ENCODE results near the gene MCFD2.

Gene MCFD2

GRCh38 chr2:46915281-46915810 is at the start of gene MCFD2:
TSS of gene MCFD2 (minus strand) at chr2:46915806. CDS start at chr2:46909171, 6,635 bp downstream.
- no peak for DNase-seq

DNA sequence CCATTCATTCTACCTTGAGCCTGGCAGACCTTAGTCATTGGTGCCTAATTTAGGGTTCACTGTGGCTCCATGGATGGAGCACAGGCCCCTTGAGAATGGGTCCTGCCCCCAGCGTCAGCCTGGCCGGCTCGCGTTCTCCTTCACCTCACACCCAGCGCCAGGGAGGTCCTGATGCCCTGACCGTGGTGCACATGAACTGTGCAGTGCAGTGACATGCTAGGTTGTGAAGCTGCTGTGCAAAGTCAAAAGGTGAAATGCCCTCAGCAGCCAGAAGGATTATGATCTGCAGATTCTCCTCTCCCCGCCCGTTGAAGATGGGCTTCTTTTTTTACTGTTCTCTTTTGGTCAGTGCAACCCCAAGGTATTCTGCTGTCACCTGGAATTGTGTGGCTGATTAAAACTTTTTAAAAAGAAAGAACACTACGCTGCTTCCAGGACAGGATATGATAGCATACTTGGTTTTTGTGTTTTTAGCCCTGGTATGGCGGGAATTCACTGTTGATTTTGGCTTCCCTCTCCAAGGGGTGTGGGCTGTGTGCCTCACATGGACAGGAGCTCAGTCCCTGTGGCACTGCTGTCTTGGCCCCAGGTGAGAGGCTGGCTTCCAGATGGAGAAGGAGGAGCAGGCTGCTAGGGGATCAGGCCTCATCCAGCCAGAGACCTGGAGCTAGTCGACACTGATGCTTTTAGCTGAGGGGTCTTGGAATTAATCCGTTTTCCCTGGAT is 49.4 kb upstream of the MCFD2 start:
- no peak for DNase-seq

DNA sequence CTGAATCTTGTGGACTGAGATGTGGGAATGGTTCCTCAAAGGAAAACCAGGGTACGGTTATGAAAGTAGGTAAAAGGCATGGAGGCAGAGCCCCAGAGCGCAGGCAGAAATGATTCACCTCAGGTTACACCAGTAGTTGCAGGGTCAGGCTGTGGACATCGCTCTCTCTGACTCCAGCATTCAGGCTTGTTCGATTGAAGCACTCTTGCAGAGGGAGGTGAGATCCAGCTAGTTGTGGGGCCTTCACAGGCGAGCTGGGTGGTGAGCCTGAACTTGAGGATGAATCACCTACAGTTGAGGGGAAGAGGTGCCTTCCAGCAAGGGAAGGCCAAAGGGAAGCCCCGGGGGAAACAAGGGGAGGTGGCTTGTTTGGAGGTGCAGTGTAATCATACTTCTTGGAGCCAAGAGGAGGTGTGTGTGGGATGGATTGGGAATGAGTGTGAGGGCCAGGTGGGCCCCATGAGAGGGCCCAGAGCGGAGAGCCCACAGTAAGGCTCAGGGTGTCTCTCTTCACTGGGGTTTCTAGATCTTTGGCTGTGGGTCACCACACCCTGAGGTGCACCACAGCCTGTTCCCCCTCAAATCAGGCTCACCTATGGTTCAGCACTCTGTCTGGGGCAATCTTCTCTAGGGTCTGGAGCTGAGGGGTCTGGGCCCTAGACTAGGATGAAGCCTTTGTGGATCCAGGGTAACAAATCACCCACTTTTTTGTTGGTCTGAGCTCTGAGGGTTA is 48.5 kb upstream of the MCFD2 start:
- DNase-seq, result no peak

GRCh38 chr2:46963210-46963609 is 47.6 kb upstream of the MCFD2 start:
- DNase-seq, result no peak

DNA sequence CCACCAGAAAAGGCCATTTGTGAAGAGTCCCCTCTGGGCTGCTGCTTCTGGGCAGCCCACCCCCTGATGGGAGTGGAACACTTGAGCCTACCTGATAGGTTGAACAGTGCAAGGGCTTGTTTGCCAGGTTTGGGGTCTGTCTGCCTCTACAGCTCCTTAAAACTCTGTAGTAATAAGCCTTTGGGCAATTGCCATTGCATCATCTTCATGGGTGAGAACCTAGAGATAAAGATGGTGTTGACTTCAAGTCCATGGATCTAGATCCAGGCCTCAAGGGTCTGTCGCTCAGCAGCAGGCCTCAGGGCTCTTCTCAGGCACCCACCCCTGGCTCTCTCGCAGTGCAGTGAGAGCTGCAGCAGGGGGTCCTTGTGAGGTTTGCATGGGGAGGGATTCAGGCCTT is 47.1 kb upstream of the MCFD2 start:
- no peak for DNase-seq

DNA sequence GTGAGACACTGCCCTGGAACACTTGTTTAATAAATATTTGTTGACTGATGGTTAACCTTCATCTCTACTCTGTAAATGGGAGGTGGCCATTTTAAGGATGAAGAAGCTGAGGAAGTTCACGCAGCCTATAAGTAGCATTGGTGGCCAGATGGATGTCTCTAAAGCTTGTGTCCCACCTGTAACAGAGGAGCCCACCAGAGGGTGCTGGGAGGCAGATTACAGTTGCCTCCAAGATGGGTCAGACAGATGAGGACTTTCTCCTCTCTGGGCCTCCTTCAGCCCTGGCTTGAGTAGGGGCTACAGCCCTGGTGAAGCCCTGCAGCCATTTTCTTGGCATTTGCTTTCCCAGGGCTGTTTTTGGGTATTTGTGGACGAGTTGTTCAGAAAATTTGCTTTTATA is 45.0 kb upstream of the MCFD2 start:
- no peak for DNase-seq

DNA sequence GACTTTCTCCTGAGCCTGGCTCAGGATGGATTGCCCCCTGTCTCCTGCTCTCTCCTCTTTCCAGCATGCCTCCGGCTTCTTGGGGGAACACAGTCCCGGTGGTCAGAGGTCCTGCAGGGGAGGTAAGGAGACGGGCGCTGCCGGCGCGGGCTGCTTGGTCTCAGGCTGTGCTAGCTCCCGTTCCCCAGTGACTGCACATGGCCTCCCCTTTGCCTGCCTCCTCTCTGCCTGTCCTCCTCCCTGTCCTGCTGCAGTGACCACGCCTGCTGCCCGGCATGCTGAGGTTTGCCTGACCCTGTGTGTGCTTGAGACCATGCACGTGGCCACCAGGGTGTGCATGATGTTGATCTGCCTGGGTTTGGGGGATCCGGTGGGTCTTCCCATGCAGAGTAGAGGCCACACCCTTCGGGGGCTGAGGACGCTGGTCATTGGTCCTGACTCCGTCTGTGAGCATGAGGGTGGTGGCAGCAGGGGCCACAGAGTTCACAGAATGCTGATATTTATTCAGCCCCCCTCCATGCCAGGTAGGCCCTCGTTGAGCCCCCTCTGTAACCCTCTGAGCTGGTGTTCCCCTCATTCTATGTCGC is 42.9 kb upstream of the MCFD2 start:
- DNase-seq, result no peak

- no peak for DNase-seq
Measured at GRCh38 chr2:46956981-46957531, 41.5 kb upstream of the MCFD2 start.

DNA sequence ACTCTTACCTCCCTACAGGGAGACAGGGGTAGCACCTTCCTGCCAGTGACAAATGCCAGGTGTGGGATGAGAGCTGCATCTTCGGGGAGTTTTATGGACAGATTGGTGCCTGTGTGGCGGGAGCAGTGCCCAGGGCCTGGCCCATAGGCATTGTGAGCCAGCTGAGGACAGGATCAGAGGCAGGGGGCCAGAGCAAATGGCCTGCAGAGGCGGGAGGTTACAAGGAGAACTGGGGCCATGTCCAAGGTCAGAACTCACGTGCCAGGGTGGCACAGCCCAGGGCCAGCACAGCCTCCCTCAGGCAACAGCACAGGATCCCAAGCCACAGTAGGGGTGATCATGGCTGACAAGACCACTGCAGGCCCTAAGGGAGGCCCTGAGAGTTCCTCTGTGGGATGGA is 40.2 kb upstream of the MCFD2 start:
- DNase-seq, result no peak

DNA sequence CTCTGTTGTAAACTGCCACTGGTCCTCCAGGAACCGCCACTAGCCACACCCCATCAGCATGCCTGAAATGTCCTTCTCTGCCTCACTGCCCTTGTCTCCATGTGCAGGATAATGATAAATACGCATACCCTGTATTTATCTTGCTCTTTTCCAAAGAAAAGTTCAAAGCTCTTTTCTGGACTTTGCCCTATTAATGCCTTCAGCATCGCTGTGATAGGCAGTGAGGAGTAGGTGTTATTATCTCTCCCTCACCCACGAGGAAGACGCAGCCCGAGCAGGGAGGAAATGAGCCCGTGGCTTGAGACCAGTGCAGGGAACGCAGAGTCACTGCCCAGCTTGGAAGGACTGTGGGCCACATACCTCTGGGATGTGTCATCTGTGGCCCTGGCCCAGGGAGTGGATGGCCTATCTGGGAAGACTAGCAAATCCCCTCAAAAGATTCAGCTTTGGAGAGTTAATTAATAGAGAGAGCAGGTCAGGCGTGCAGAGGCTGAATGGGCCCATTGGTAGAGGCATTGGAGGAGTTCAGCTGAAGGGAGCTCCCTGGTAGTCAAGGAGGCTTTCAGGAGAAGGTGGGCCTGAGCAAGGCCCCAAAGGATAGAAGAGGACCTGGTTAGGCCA is 39.5 kb upstream of the MCFD2 start:
- no peak for DNase-seq

GRCh38 chr2:46952171-46952570 is 36.6 kb upstream of the MCFD2 start:
- no peak for DNase-seq

DNA sequence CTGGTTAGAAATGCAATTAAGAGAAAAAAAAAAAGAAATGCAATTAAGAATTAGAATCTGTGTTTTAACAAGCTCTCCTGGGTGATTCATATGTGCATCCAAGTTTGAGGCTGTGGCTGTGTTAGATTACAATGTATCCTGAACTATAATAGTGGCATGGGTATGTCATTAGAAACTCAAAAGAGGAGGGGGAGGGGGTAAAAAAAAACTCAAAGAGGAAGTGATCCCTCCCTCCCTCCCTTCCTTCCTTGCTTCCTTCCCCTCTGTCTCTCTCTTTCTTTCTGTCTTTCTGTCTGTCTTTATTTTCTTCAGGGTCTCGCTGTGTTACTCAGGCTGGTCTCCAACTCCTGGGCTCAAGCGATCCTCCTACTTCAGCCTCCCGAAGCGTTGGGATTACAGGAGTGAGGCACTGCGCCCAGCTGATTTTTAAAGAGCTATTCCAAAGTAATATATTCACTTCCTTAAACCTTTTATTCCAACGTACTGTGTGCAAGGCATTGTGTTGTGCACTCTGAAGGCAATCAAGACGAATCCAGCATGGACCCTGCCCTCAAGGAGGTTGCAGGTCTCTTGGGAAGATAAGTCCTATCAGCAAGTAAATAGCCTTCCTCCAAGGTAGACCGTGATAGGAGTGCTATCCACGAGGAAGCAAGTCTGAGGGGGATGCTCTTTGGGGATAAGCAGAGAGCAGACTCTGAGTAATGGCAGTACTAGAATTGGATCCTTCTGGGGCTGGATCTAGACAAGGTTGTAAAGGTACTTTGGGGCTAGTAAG is 35.9 kb upstream of the MCFD2 start:
- no peak for DNase-seq

DNA sequence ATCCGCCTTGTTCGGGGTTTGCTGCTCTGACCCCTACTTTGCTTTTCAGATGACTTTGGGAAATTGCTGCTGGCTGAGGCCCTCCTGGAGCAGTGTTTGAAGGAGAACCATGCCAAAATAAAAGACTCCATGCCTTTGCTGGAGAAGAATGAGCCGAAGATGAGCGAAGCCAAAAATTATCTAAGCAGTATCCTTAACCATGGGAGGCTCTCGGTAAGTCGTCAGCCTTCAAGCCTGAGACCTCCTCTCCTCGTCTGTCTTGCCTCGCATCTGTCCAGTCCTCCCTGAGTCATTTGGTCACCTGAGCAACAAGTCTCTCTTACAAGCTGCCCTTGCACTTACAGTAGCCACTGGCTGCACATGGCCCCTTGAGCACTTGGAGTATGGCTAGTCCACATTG is 34.7 kb upstream of the MCFD2 start:
- no peak for DNase-seq

DNA sequence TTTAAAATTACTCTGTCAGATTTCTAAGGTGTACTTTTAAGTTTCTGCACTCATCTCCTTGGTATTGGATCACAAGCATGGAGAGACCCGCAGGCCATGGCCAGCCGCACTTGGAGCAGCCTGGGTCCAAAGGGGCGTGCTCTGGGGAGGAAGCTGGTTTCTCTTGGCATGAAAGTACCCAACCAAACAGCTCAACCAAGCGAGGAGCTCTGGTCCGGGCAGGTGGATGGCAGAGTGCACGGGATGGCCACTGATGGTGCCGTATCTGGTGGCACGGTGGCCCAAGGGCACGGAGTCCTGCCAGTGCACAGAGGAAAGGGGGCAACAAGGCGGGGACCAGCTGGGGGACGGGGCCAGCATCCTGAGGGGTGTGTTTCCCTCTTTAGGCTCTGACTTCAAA is 32.2 kb upstream of the MCFD2 start:
- DNase-seq, result no peak

GRCh38 chr2:46945671-46946070 is 30.1 kb upstream of the MCFD2 start:
- DNase-seq, result no peak

GRCh38 chr2:46943881-46944798 is 28.5 kb upstream of the MCFD2 start:
- no peak for DNase-seq

DNA sequence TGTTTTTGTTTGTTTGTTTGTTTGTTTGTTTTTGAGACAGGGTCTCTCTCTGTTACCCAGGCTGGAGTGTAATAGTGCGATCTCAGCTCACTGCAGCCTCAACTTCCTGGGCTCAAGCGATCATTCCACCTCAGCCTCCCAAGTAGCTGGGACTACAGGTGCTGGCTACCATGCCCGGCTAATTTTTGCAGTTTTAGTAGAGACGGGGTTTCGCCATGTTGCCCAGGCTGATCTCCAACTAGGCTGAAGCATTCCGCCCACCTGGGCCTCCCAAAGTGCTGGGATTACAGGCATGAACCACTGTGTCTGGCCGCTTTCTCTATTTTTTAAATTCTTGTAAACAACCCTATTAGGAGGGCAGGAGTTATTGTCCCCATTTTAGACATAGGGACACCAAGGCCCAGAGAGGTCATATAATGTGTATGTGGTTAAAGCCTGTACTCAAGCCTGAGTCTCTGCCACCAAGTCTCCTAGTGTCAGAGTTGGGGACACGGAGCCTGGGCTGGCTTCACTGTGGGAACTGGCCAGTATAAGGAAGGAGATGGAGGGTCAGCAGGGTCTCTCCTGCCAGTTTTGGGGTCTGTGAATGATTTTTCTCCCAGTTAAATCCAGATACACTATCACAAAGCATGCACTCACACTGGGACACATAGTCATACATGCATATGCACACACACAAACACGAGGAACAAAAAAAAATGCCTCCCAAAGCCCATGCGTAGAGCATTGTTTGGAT is 27.5 kb upstream of the MCFD2 start:
- no peak for DNase-seq

- no peak for DNase-seq
Measured at GRCh38 chr2:46942143-46942526, 26.5 kb upstream of the MCFD2 start.

DNA sequence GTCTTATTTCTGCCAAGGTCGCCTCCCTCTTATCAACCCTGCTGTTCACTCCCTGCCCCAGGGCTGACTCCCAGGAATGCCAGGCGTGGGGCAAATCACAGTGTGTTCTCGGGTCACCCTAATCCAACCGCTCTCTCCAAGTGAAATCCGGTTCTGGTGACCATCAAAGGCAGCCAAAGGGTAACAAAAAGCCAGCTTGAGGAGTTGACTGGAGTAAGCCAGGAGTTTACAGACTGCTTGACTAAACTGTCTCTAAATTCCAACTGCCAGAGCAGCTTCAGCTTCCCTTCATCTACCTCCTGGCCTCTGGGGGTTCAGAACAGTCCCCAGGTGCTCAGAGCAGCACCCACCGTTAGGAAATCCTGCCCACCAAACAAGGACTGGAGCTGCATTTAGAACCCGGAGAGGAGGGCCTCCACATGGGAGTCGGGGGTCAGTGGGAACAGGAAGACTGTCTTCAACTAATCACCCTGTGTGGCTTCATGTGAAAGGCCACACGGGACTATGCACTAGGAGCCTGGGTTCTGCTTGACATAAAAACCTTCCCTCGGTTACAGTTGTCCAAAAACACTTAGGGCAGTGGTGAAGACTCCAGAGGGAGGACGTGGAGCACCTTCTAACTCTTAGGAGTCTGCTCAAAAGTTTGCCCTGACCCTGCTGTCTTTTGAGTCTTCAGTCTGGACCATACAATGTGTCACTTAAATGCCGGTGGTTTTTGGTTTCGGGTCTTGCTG is 24.2 kb upstream of the MCFD2 start:
- no peak for DNase-seq

- no peak for DNase-seq
Measured at GRCh38 chr2:46937471-46937901, 21.9 kb upstream of the MCFD2 start.

Data from DMS153 (cell line).